Coronary artery (tissue), 2 donors: ENCODE data around the gene MAMLD1.

ENCODE experiments used
- DNase-seq: peaks from one replicate; pipeline ENCODE4 v3.0.0-alpha.2; 2017; ENCODE audit warnings: low spot score
- H3K27ac ChIP-seq, 2 donors: fragments of 200-600 bp; sonication (generic); one replicate each; pipeline ENCODE4 v1.5.1; 2016 to 2019
- H3K4me3 ChIP-seq: fragments of 200-600 bp; sonication (generic); 2 replicates; pipeline ENCODE4 v1.5.1; 2016; ENCODE audit warnings: mild to moderate bottlenecking, moderate library complexity
- CTCF ChIP-seq: fragments of 200-600 bp; sonication (generic); IDR thresholded peaks from one replicate; pipeline ENCODE4 v1.5.1; 2019; ENCODE audit warnings: antibody characterized with exemption

The MAMLD1 gene

GRCh38 chrX:150509703-150510102 lies 146.6 kb downstream of the MAMLD1 start:
- no peak overlapping the region for H3K27ac ChIP-seq
- no peak overlapping the region for H3K4me3 ChIP-seq
- no peak for TF ChIP-seq CTCF
- no peak for DNase-seq

- Histone ChIP-seq H3K4me3 (no peak overlapping the region), H3K27ac (no peak overlapping the region)
- DNase-seq, result no peak
- TF ChIP-seq CTCF, result no peak
These were observed 149.4 kb downstream of the MAMLD1 start for GRCh38 chrX:150512461-150512901.

GRCh38 chrX:150513544-150513943 lies 150.4 kb downstream of the MAMLD1 start:
- H3K4me3 ChIP-seq, result no peak overlapping the region
- TF ChIP-seq CTCF, result no peak
- no peak overlapping the region for H3K27ac ChIP-seq
- DNase-seq, result no peak

GRCh38 chrX:150514462-150514861 lies 151.3 kb downstream of the MAMLD1 start:
- H3K27ac ChIP-seq, result no peak overlapping the region
- no peak for DNase-seq
- TF ChIP-seq CTCF, result no peak
- no peak overlapping the region for H3K4me3 ChIP-seq

- no peak for TF ChIP-seq CTCF
- H3K4me3 ChIP-seq, result no peak overlapping the region
- H3K27ac ChIP-seq, result no peak overlapping the region
- DNase-seq, result no peak
These were observed 152.7 kb downstream of the MAMLD1 start for GRCh38 chrX:150515801-150516200.

GRCh38 chrX:150517303-150517910 lies 154.3 kb downstream of the MAMLD1 start:
- no peak for DNase-seq

More at GRCh38 chrX:150517303-150517910, 154.3 kb downstream of the MAMLD1 start:
- Histone ChIP-seq H3K27ac (no peak overlapping the region), H3K4me3 (no peak overlapping the region)
- TF ChIP-seq CTCF, result no peak
